HAP-1 (cell line): ENCODE measurements around the gene TCIRG1.
A peak's percentile ranks its signal among the peaks of the same experiment; 100 is the strongest.

Experiments
- DNase-seq, 2 experiments: peaks; one replicate each; pipeline ENCODE4 v3.0.0-alpha.2; 2016 to 2020; ENCODE audit warnings: low spot score in 2 of 2
- H3K27me3 ChIP-seq: fragments of 250-450 bp; sonication (Bioruptor Pico); 2 replicates; pipeline ENCODE4 v1.5.1; 2020; ENCODE audit warnings: low read depth, mild to moderate bottlenecking, moderate library complexity
- H3K36me3 ChIP-seq: fragments of 250-450 bp; sonication (Bioruptor Pico); replicated peaks from 2 replicates; pipeline ENCODE4 v1.5.1; 2020; ENCODE audit warnings: mild to moderate bottlenecking
- H3K4me1 ChIP-seq: fragments of 250-450 bp; sonication (Bioruptor Pico); 2 replicates; pipeline ENCODE4 v1.5.1; 2020; ENCODE audit warnings: mild to moderate bottlenecking
- H3K4me3 ChIP-seq: fragments of 250-450 bp; sonication (Bioruptor Pico); 2 replicates; pipeline ENCODE4 v1.5.1; 2020; ENCODE audit warnings: mild to moderate bottlenecking, moderate library complexity
- H3K9me3 ChIP-seq: fragments of 250-450 bp; sonication (Bioruptor Pico); 2 replicates; pipeline ENCODE4 v1.5.1; 2020; ENCODE audit warnings: mild to moderate bottlenecking, moderate library complexity
- in situ Hi-C: fragments of 300-500 bp; cut with MboI; formaldehyde crosslinking; loops from 3 replicates; pipeline ENCODE4 v1.14.3; 2020; ENCODE audit warnings: low sequenced_read_pairs, inconsistent platforms, mixed read lengths

The TCIRG1 gene

GRCh38 chr11:67999704-68000103, 39.1 kb upstream of the TCIRG1 start:
- no peaks in the 10 kb centered on the region for H3K27me3 ChIP-seq
- no peak overlapping the region for H3K4me3 ChIP-seq
- in situ Hi-C loops, result no loop called here
- no peaks in the 10 kb centered on the region for H3K9me3 ChIP-seq
- no peak for DNase-seq
- H3K4me1 ChIP-seq, result peaks cover 5% of the 10 kb centered on the region; the same call in 1 of the 2 replicates
- H3K36me3 ChIP-seq, result peaks cover 3% of the 10 kb centered on the region; the same call in 1 of the 2 replicates

DNA sequence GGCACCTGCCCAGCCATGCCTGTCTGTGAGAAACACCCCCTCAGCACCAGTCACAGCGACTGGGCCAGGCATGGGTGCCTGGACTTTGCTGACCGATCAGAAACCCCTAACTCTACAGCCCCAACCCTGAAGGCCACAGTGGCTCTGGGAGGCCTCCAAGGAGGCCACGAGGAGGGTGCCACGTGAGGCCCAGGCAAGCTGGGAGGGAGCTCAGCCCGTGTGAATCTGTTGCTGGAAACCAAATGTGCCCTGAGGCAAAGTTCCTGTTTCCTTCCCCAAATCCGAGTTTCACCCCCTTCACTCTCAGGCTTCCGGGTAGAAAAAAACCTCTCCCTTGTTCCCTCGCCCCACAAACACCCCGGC, 36.3 kb upstream of the TCIRG1 start:
- no peak for DNase-seq
- peaks cover 5% of the 10 kb centered on the region; the same call in 1 of the 2 replicates for H3K4me1 ChIP-seq
- peak overlapping the region; percentile 49; the same call in 1 of the 2 replicates for H3K4me3 ChIP-seq
- no peaks in the 10 kb centered on the region for H3K9me3 ChIP-seq
- H3K36me3 ChIP-seq, result peaks cover under 1% of the 10 kb centered on the region; the same call in 1 of the 2 replicates
- in situ Hi-C loops, result no loop called here
- no peaks in the 10 kb centered on the region for H3K27me3 ChIP-seq

DNA sequence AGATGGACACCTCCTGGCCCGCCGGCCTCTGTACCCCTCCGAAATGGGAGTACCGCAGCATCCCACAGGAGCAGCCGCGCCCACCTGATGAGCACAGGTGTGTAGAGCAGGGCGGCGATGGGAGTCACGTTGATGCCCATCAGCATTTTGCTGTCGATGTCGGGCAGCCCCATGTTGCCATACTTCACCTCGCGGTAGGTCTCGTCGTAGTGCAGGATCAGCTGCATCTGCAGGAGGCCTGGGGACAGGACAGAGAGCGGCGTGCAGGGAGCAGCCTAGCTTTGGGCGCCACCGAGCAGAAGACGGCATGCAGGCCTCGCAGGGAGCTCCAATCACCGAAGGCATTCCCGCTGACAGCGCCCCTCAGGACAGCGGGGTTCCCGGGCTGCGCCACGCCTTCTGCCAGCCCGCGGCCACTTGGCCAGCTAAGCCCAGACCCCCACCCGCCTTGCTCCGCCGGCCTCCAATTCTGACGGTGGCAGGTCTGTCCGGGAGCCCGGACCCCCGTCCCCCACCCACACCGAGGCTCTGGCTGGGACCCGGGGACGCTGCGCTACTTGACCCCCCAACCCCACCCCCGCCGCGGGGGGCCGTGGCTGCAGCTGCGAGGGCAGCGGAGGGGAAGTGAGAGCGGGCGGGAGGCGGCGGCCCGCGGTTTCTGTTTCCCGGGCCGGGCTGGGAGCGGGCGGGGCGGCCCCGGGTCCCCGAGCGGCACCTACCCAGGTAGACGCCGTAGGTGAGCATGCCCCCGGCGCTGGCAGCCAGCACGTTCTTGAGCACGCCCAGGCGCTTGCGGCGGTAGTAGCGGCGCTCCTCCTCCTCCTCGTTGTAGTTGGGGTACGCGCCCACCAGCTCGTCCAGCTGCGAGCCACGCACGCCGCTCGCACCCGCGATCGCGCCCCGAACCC, 35.6 kb upstream of the TCIRG1 start:
- in situ Hi-C loops, result no loop called here
- Histone ChIP-seq H3K9me3 (no peaks in the 10 kb centered on the region), H3K27me3 (no peaks in the 10 kb centered on the region), H3K36me3 (no peaks in the 10 kb centered on the region), H3K4me1 (peaks cover 5% of the 10 kb centered on the region; the same call in 1 of the 2 replicates), H3K4me3 (peak overlapping the region; percentile 49)
- DNase-seq, result peak in 1 of 2 experiments; percentile 55

- no peaks in the 10 kb centered on the region for H3K9me3 ChIP-seq
- H3K36me3 ChIP-seq, result no peaks in the 10 kb centered on the region
- H3K4me1 ChIP-seq, result peaks cover 5% of the 10 kb centered on the region; the same call in 1 of the 2 replicates
- in situ Hi-C loops, result no loop called here
- peak; percentile 76 to 94 for DNase-seq
- H3K27me3 ChIP-seq, result no peaks in the 10 kb centered on the region
- peak within 1 kb of the TSS; percentile 49 for H3K4me3 ChIP-seq
Measured at GRCh38 chr11:68003846-68004550, 34.8 kb upstream of the TCIRG1 start, which contains the start of gene UNC93B1. Gene UNC93B1, minus strand, starts transcription at chr11:68004097. Its CDS starts 54 bp downstream, at chr11:68004043.

DNA sequence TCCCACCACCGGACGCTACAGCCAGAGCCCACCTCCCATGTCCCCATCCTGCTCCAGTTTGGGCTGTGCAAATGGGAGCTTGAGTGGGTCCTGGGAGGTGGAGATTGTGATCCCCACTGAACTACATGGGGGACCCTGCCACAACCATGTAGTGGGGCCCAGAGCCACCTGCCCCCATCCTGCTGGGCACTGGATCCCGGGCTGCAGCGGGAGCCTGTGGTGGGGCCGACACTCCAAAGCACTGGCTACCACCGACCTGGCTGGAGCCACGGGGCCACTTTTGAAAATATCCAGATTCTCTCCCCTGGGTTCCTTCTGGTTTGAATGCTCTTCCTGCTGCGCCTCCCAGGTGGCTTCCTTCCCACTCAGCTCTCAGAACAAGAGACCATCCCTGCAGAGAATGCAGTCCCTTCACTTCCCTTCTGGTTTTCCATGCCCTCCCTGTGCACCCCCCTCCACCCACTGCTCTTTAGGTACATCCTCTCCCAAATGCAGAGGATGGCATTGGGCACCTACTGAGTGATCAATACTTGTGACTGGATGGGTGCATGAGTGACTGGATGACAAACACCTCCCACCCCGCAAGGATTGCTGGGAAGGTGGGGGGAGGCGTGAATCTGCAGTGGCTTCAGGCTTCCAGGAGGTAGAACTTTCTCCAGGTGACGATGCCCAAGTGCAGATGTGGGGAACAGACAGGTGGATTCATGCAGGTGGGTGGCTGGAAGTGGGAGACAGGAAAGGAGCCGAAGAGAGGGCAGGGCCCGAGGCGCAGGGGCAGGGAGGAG, 34.1 kb upstream of the TCIRG1 start:
- Histone ChIP-seq H3K9me3 (no peaks in the 10 kb centered on the region), H3K4me1 (peaks cover 6% of the 10 kb centered on the region), H3K27me3 (no peaks in the 10 kb centered on the region), H3K36me3 (no peaks in the 10 kb centered on the region), H3K4me3 (peak overlapping the region; percentile 49)
- in situ Hi-C loops, result no loop called here
- DNase-seq, result no peak

DNA sequence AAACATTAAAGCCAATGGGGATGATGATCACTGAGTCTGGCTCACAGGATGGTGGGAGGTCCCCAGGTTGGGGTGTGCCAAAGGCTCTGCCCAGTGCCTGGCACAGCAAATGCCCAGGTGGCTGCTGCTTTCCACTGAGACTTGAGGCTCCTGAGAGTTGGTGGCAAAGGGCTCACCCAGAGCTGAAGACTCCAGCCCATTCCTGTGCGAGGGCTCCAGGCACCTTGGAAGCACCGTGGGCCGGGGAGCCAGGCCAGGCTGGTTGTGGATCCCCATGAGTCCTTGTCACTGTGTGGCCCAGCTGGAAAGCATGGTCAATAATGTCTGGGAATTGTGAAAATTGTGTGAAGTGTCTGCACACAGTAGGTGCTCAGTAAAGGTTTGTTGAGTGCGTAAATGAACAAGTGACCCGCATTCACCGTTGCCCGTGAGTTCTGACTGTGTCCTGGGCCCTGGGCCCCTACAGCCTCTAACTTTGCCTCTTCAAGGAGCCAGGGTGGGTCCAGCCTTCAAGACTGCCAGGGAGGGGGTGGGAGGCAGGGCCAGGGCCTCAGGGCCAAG, 32.1 kb upstream of the TCIRG1 start:
- Histone ChIP-seq H3K4me3 (no peak overlapping the region), H3K4me1 (peaks cover 21% of the 10 kb centered on the region), H3K9me3 (no peaks in the 10 kb centered on the region), H3K36me3 (no peaks in the 10 kb centered on the region), H3K27me3 (no peaks in the 10 kb centered on the region)
- no peak for DNase-seq
- in situ Hi-C loops, result no loop called here

DNA sequence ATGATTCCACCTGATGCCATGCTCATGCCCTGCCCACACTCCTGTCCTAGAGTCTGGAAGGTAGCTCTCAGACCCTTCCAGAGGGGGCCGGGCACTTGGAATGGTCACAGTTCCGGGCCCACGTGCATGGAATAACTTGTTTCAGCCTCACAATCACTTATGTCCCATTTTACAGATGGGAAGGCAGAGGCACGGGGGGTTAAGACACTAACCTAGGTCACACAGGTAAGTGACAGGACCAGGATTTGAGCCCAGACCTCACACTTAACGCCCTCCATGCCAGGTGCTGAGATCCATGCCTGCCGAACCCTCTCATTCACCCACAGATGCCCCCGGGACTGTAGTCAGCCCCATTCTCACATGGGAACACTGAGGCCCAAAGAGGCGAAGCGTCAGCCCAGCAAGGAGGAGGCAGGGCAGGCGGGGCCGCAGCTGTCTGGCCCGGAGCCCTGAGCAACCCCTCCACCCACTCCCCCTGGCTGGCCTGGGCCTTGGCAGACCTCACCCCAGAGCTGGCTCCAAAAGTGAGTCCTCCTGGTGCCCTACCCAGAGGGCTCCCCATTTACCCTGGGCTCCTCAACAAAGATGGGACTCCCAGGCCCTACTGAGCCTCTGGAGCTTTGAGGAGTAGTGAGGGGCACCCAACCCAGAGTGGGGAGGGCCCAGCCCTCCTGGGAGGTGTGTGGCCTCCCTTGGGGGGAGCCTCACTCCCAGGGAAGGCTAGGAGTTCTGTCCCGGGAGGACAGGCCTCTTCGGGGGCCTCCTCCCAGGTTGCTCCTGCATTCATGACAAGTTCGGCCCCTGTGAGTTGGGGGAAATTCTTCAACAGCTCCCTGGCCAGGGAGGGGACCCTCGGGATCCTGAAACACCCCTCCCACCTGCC, 31.1 kb upstream of the TCIRG1 start:
- H3K9me3 ChIP-seq, result no peaks in the 10 kb centered on the region
- in situ Hi-C loops, result no loop called here
- no peaks in the 10 kb centered on the region for H3K27me3 ChIP-seq
- H3K4me3 ChIP-seq, result no peak overlapping the region
- peaks cover 24% of the 10 kb centered on the region for H3K4me1 ChIP-seq
- DNase-seq, result no peak
- H3K36me3 ChIP-seq, result no peaks in the 10 kb centered on the region

GRCh38 chr11:68008381-68009337, 30.2 kb upstream of the TCIRG1 start:
- Histone ChIP-seq H3K4me1 (peaks cover 33% of the 10 kb centered on the region), H3K27me3 (no peaks in the 10 kb centered on the region), H3K36me3 (no peaks in the 10 kb centered on the region), H3K4me3 (no peak overlapping the region), H3K9me3 (no peaks in the 10 kb centered on the region)
- DNase-seq, result no peak
- in situ Hi-C loops, result no loop called here

GRCh38 chr11:68009391-68010089, 29.3 kb upstream of the TCIRG1 start:
- no peak overlapping the region for H3K4me3 ChIP-seq
- H3K4me1 ChIP-seq, result peaks cover 31% of the 10 kb centered on the region
- no peak for DNase-seq
- H3K36me3 ChIP-seq, result no peaks in the 10 kb centered on the region
- in situ Hi-C loops, result no loop called here
- H3K9me3 ChIP-seq, result no peaks in the 10 kb centered on the region
- no peaks in the 10 kb centered on the region for H3K27me3 ChIP-seq

- Histone ChIP-seq H3K27me3 (no peaks in the 10 kb centered on the region), H3K36me3 (no peaks in the 10 kb centered on the region), H3K9me3 (no peaks in the 10 kb centered on the region), H3K4me3 (no peak within 1 kb of the TSS), H3K4me1 (peaks cover 31% of the 10 kb centered on the region)
- DNase-seq, result peak; percentile 56 to 82
- in situ Hi-C loops, result no loop called here
Measured at GRCh38 chr11:68010090-68011041, 28.5 kb upstream of the TCIRG1 start, which contains the start of gene ALDH3B1. Gene ALDH3B1, plus strand, starts transcription at chr11:68010327. Its CDS starts 4,971 bp downstream, at chr11:68015298.
